ENCODE results near the gene CAPN5. TPM values are rescaled to one million over a fixed set of nuclear protein-coding genes. Genes with fewer than 3 reads are reported as not detected.

CAPN5 gene
- total and polyA plus RNA-seq, 10 of the 15 experiments (the other 5 are each of a cell fraction or from before 2014, with no cell fraction given): 0.02 to 0.33 (median 0.07) TPM; not detected in 3

- Histone ChIP-seq H3K4me3 (no peak overlapping the region), H3K36me3 (ENCODE audit: control insufficient read depth in 2 of 2, insufficient read depth in 2 of 2, low read length in 1 of 2) (no peaks in the 10 kb centered on the region), H3K9ac (ENCODE audit: control insufficient read depth, insufficient read depth, low read length) (no peak overlapping the region), H3K9me3 (replicated peaks; ENCODE audit: control insufficient read depth, insufficient read depth, low read length) (no peaks in the 10 kb centered on the region), H3K27ac (ENCODE audit: control insufficient read depth, insufficient read depth) (no peak overlapping the region), H4K20me1 (ENCODE audit: control insufficient read depth, insufficient read depth) (no peaks in the 10 kb centered on the region), H3K4me1 (ENCODE audit: control insufficient read depth, insufficient read depth, low read length) (0 out of 2 replicates have a peak, but pooled peaks cover 3% of the 10 kb centered on the region), H3K79me2 (ENCODE audit: control insufficient read depth, insufficient read depth, low read length) (no peaks in the 10 kb centered on the region), H2AFZ (ENCODE audit: control insufficient read depth, low read depth, low read length) (no peak overlapping the region), H3K27me3 (replicated peaks in 1 of 2; ENCODE audit: control insufficient read depth in 2 of 2, insufficient read depth in 2 of 2, low read length in 1 of 2) (peaks cover 0 to 3% of the 10 kb centered on the region in 2 experiments; a peak in 2 of 4 replicates), H3K4me2 (ENCODE audit: control insufficient read depth, insufficient read depth) (no peak overlapping the region)
- intact Hi-C loops (cut with micrococcal nuclease; ENCODE audit: unreplicated experiment) (loop anchor here (5.0 kb wide), 1 partner anchor 418 kb away; no protein-coding TSS in a partner anchor), in situ Hi-C loops (cut with MboI) (no loop called here)
- SMC1A ChIA-PET (ENCODE audit: uncharacterized antibody, unreplicated experiment): no interaction called here
- ATAC-seq: no peak
- FAIRE-seq: no peak
- RAD21 ChIA-PET (ENCODE audit: unreplicated experiment): no interaction called here
- no peak for TF ChIP-seq ZNF217 (IDR thresholded peaks at IDR 0.05)
- no TSS peak for BruUV-seq (replicated peaks)
- POLR2A ChIA-PET: no interaction called here
- CTCF ChIA-PET: interaction anchor here (0.6 to 3.6 kb wide), 4 partner anchors 58 to 532 kb away, joined by 4 to 50 read pairs (median 12); no protein-coding TSS in a partner anchor
- WGBS (ENCODE audit: insufficient coverage, insufficient replicate concordance, low lambda C conversion rate, missing lambda C conversion rate): 54% methylated on average over 11 of the region's 11 CpGs
- DNase-seq (ENCODE audit: low read depth, low spot score): no peak
Measured at GRCh38 chr11:77129069-77129841, 62.5 kb downstream of the CAPN5 start.

GRCh38 chr11:77129842-77130756 lies 63.3 kb downstream of the CAPN5 start:
- DNase-seq (ENCODE audit: low read depth, low spot score): no peak
- Histone ChIP-seq H3K27ac (ENCODE audit: control insufficient read depth, insufficient read depth) (no peak overlapping the region), H3K79me2 (ENCODE audit: control insufficient read depth, insufficient read depth, low read length) (no peaks in the 10 kb centered on the region), H3K4me2 (ENCODE audit: control insufficient read depth, insufficient read depth) (no peak overlapping the region), H3K27me3 (replicated peaks in 1 of 2; ENCODE audit: control insufficient read depth in 2 of 2, insufficient read depth in 2 of 2, low read length in 1 of 2) (peaks cover 0 to 3% of the 10 kb centered on the region in 2 experiments; a peak in 2 of 4 replicates), H3K36me3 (ENCODE audit: control insufficient read depth in 2 of 2, insufficient read depth in 2 of 2, low read length in 1 of 2) (no peaks in the 10 kb centered on the region), H3K4me1 (ENCODE audit: control insufficient read depth, insufficient read depth, low read length) (0 out of 2 replicates have a peak, but pooled peaks cover 3% of the 10 kb centered on the region), H2AFZ (ENCODE audit: control insufficient read depth, low read depth, low read length) (no peak overlapping the region), H4K20me1 (ENCODE audit: control insufficient read depth, insufficient read depth) (no peaks in the 10 kb centered on the region), H3K9ac (ENCODE audit: control insufficient read depth, insufficient read depth, low read length) (no peak overlapping the region), H3K9me3 (replicated peaks; ENCODE audit: control insufficient read depth, insufficient read depth, low read length) (no peaks in the 10 kb centered on the region), H3K4me3 (no peak overlapping the region)
- BruUV-seq (replicated peaks): no TSS peak
- intact Hi-C loops (cut with micrococcal nuclease; ENCODE audit: unreplicated experiment): loop anchor here (5.0 kb wide), 1 partner anchor 417 kb away; no protein-coding TSS in a partner anchor
- ChIA-PET RAD21 (ENCODE audit: unreplicated experiment) (no interaction called here), SMC1A (ENCODE audit: uncharacterized antibody, unreplicated experiment) (interaction anchor here (1.1 kb wide), 1 partner anchor 56 kb away, joined by 3 read pairs; no protein-coding TSS in a partner anchor), POLR2A (no interaction called here), CTCF (interaction anchor here (0.6 to 1.1 kb wide), 3 partner anchors 418 to 531 kb away, joined by 3 to 4 read pairs (median 4); no protein-coding TSS in a partner anchor)
- ATAC-seq: no peak
- in situ Hi-C loops (cut with MboI): no loop called here
- 50% methylated on average over 11 of the region's 11 CpGs for WGBS (ENCODE audit: insufficient coverage, insufficient replicate concordance, low lambda C conversion rate, missing lambda C conversion rate)
- no peak for FAIRE-seq
- TF ChIP-seq REST (IDR thresholded peaks at IDR 0.05; ENCODE audit: low read depth, low read length) (no peak), EED (IDR thresholded peaks at IDR 0.05; ENCODE audit: low read depth) (no peak), NFYA (IDR thresholded peaks at IDR 0.05; ENCODE audit: borderline replicate concordance, low read depth, low read length) (no peak), SKIL (IDR thresholded peaks at IDR 0.05; ENCODE audit: low read depth, poor library complexity, severe bottlenecking) (no peak)
- TF ChIP-seq, protein P1, sequence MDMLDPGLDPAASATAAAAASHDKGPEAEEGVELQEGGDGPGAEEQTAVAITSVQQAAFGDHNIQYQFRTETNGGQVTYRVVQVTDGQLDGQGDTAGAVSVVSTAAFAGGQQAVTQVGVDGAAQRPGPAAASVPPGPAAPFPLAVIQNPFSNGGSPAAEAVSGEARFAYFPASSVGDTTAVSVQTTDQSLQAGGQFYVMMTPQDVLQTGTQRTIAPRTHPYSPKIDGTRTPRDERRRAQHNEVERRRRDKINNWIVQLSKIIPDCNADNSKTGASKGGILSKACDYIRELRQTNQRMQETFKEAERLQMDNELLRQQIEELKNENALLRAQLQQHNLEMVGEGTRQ (IDR thresholded peaks at IDR 0.05; ENCODE audit: borderline replicate concordance, low read depth, low read length): no peak
